AG04450 (cell line): ENCODE measurements around the gene TMEFF1. TPM values are rescaled to one million over a fixed set of nuclear protein-coding genes. Genes with fewer than 3 reads are reported as not detected.

Experiments used
- CTCF ChIA-PET: fragments of 300-600, 350-600 bp; formaldehyde crosslinking; extraction: SDS; loops from one replicate; lab custom pipeline; 2022; ENCODE audit warnings: antibody characterized with exemption, inconsistent platforms; lab: Charles Lee
- POLR2A ChIA-PET: fragments of 350-600 bp; formaldehyde crosslinking; extraction: SDS; loops from one replicate; lab custom pipeline; 2021; ENCODE audit warnings: antibody characterized with exemption, inconsistent platforms; lab: Yijun Ruan, JAX
- DNase-seq: peaks from one replicate; pipeline ENCODE4 v3.0.0-alpha.2; 2011; ENCODE audit warnings: low read depth, low spot score
- H3K27ac ChIP-seq: one replicate; pipeline ENCODE4 v1.5.1; 2012; ENCODE audit warnings: low read depth, low read length, control low read depth
- H3K27me3 ChIP-seq: one replicate; pipeline ENCODE4 v1.6.0; 2012; ENCODE audit warnings: low read length; ENCODE audit not compliant: control insufficient read depth, insufficient read depth
- H3K4me3 ChIP-seq: 2 replicates; pipeline ENCODE4 v1.5.1; 2011; ENCODE audit warnings: mild to moderate bottlenecking, low read depth, low read length, control low read depth
- H3K9me3 ChIP-seq: 2 replicates; pipeline ENCODE4 v1.5.1; 2012; ENCODE audit warnings: low read length; ENCODE audit not compliant: control insufficient read depth, insufficient read depth
- CTCF ChIP-seq: IDR thresholded peaks from 2 replicates; pipeline ENCODE4 v1.5.1; 2011; ENCODE audit warnings: low read depth, low read length, control low read depth, inconsistent platforms
- polyA plus RNA-seq: library from polyadenylated mRNA; depleted of rRNA; stranded (reverse); fragments of >200 nt; gene quantifications from 2 replicates; pipeline ENCODE4 v1.2.3, GENCODE V29; 2011

TMEFF1 gene
- polyA plus RNA-seq, 1 experiment = 0.45 TPM

GRCh38 chr9:100427366-100428263 lies 45.3 kb upstream of the TMEFF1 start:
- H3K27me3 ChIP-seq = no peaks in the 10 kb centered on the region
- no peaks in the 10 kb centered on the region for H3K9me3 ChIP-seq
- peak overlapping the region; percentile 79 for H3K4me3 ChIP-seq
- no peak for DNase-seq
- POLR2A ChIA-PET = interaction anchor here (1.1 to 2.0 kb wide), 3 partner anchors 9 to 75 kb away, joined by 4 to 14 read pairs (median 5); partner anchors contain the start of gene TEX10
- no peak for TF ChIP-seq CTCF
- peak overlapping the region; percentile 100 for H3K27ac ChIP-seq
- CTCF ChIA-PET = interaction anchor here (0.9 to 2.1 kb wide), 2 partner anchors 10 to 103 kb away, joined by 3 to 13 read pairs; no protein-coding TSS in a partner anchor

GRCh38 chr9:100428871-100429654 lies 43.9 kb upstream of the TMEFF1 start:
- peak overlapping the region; percentile 79 for H3K4me3 ChIP-seq
- TF ChIP-seq CTCF = no peak
- H3K27ac ChIP-seq = peak overlapping the region; percentile 100
- peak; percentile 97 for DNase-seq
- H3K27me3 ChIP-seq = no peaks in the 10 kb centered on the region
- no peaks in the 10 kb centered on the region for H3K9me3 ChIP-seq
- POLR2A ChIA-PET = interaction anchor here (0.6 to 1.3 kb wide), 2 partner anchors 17 to 64 kb away, joined by 3 to 6 read pairs; no protein-coding TSS in a partner anchor
- CTCF ChIA-PET = interaction anchor here (0.6 to 1.8 kb wide), 5 partner anchors 8 to 172 kb away, joined by 3 to 13 read pairs (median 5); no protein-coding TSS in a partner anchor

GRCh38 chr9:100430286-100430940 lies 42.5 kb upstream of the TMEFF1 start:
- H3K4me3 ChIP-seq = no peak overlapping the region

GRCh38 chr9:100431886-100432285 lies 41.1 kb upstream of the TMEFF1 start:
- H3K4me3 ChIP-seq = no peak overlapping the region
- no peak for TF ChIP-seq CTCF
- H3K27ac ChIP-seq = no peak overlapping the region
- H3K27me3 ChIP-seq = no peaks in the 10 kb centered on the region
- no peak for DNase-seq
- ChIA-PET POLR2A (no interaction called here), CTCF (interaction anchor here (0.7 kb wide), 2 partner anchors 9 to 170 kb away, joined by 3 to 9 read pairs; no protein-coding TSS in a partner anchor)
- H3K9me3 ChIP-seq = no peaks in the 10 kb centered on the region

More at GRCh38 chr9:100430286-100430940, 42.5 kb upstream of the TMEFF1 start:
- POLR2A ChIA-PET = interaction anchor here (0.6 to 0.7 kb wide), 3 partner anchors 28 to 1522 kb away, joined by 3 to 6 read pairs (median 3); no protein-coding TSS in a partner anchor
- CTCF ChIA-PET = interaction anchor here (0.6 to 1.8 kb wide), 5 partner anchors 9 to 107 kb away, joined by 3 to 13 read pairs (median 3); no protein-coding TSS in a partner anchor
- Histone ChIP-seq H3K27ac (peak overlapping the region; percentile 88), H3K27me3 (no peaks in the 10 kb centered on the region), H3K9me3 (no peaks in the 10 kb centered on the region)
- DNase-seq = no peak
- no peak for TF ChIP-seq CTCF
